B cell (primary cell): ENCODE measurements around the gene KRTAP10-9. TPM values are rescaled to one million over a fixed set of nuclear protein-coding genes. Genes with fewer than 3 reads are reported as not detected.

Experiments
- ATAC-seq: fragments of 200-7000 bp; cut with Tn5 transposase; one replicate; pipeline ENCODE4 v1.10.0; 2021; ENCODE audit warnings: low read depth, mild to moderate bottlenecking, moderate number of reproducible peaks, moderate library complexity
- CTCF ChIA-PET: fragments of 350-600 bp; sonication (Branson Sonifier 250); formaldehyde crosslinking; loops from one replicate; lab custom pipeline; 2021; ENCODE audit warnings: antibody characterized with exemption, inconsistent platforms; lab: Charles Lee
- POLR2A ChIA-PET: fragments of 350-600 bp; sonication (Branson Sonifier 250); formaldehyde crosslinking; loops from one replicate; lab custom pipeline; 2021; ENCODE audit warnings: antibody characterized with exemption; lab: Charles Lee
- DNase-seq: peaks from one replicate; pipeline ENCODE4 v3.0.0; 2013
- H2AFZ ChIP-seq: 2 replicates; pipeline ENCODE4 v1.6.1; 2012; ENCODE audit warnings: mild to moderate bottlenecking, low read depth, low read length; ENCODE audit not compliant: insufficient read depth, poor library complexity, severe bottlenecking
- H3K27ac ChIP-seq, 2 donors: 1 replicate in 1 of 2; 2 replicates in 1 of 2; pipeline ENCODE4 v1.5.1; 2012 to 2013; ENCODE audit warnings: low read length in 2 of 2, mild to moderate bottlenecking in 2 of 2, moderate library complexity in 1 of 2
- H3K27me3 ChIP-seq, 4 experiments: fragments of 200-600 bp in 1 of 4; sonication (generic) in 1 of 4; replicated peaks in 1 of 4; 1 replicate in 2 of 4; 2 replicates in 2 of 4; pipeline versions ENCODE4 v1.6.1 to v1.7.0; 2013 to 2016; ENCODE audit warnings: low read length in 3 of 4, mild to moderate bottlenecking in 2 of 4, mixed read lengths in 1 of 4, moderate library complexity in 1 of 4; ENCODE audit not compliant: insufficient read depth in 4 of 4, control insufficient read depth in 3 of 4; ENCODE audit errors: control extremely low read depth in 1 of 4
- H3K36me3 ChIP-seq, 2 experiments: replicated peaks in 1 of 2; 1 replicate in 1 of 2; 2 replicates in 1 of 2; pipeline versions ENCODE4 v1.6.1 to v1.7.1; 2013; ENCODE audit warnings: low read length in 1 of 2; ENCODE audit not compliant: insufficient read depth in 2 of 2, control insufficient read depth in 1 of 2; ENCODE audit errors: control extremely low read depth in 1 of 2, extremely low read depth in 1 of 2
- H3K4me1 ChIP-seq, 2 donors: fragments of 200-600 bp in 1 of 2; sonication (generic) in 1 of 2; 1 replicate in 1 of 2; 2 replicates in 1 of 2; pipeline versions ENCODE4 v1.5.1 to v1.6.1; 2013 to 2017; ENCODE audit warnings: low read length in 2 of 2; ENCODE audit not compliant: control insufficient read depth in 2 of 2, insufficient read depth in 2 of 2
- H3K4me2 ChIP-seq: replicated peaks from 2 replicates; pipeline ENCODE3; 2012; ENCODE audit warnings: mild to moderate bottlenecking, low read depth, low read length; ENCODE audit not compliant: poor library complexity, severe bottlenecking
- H3K4me3 ChIP-seq, 5 experiments: fragments of 200-600 bp in 1 of 5; sonication (generic) in 1 of 5; 1 replicate in 3 of 5; 2 replicates in 2 of 5; pipeline versions ENCODE4 v1.5.1 to v1.7.0; 2011 to 2016; ENCODE audit warnings: low read length in 4 of 5, mild to moderate bottlenecking in 4 of 5, low read depth in 2 of 5, control low read depth in 1 of 5, moderate library complexity in 1 of 5; ENCODE audit not compliant: insufficient read depth in 1 of 5; ENCODE audit errors: control extremely low read depth in 1 of 5, extremely low read depth in 1 of 5
- H3K79me2 ChIP-seq: fragments of 200-600 bp; sonication (generic); one replicate; pipeline ENCODE4 v1.6.0; 2016; ENCODE audit warnings: low read length; ENCODE audit not compliant: control insufficient read depth, insufficient read depth
- H3K9ac ChIP-seq: fragments of 200-600 bp; sonication (generic); 2 replicates; pipeline ENCODE4 v1.6.1; 2017; ENCODE audit warnings: mild to moderate bottlenecking, low read length, moderate library complexity
- H3K9me3 ChIP-seq, 3 donors: one replicate each; pipeline versions ENCODE4 v1.6.1 to v1.7.1; 2013; ENCODE audit warnings: low read length in 2 of 3; ENCODE audit not compliant: control insufficient read depth in 2 of 3, insufficient read depth in 1 of 3; ENCODE audit errors: control extremely low read depth in 1 of 3
- H4K20me1 ChIP-seq: 2 replicates; pipeline ENCODE4 v1.6.0; 2012; ENCODE audit warnings: mild to moderate bottlenecking, low read length; ENCODE audit not compliant: insufficient read depth, control insufficient read depth, poor library complexity, severe bottlenecking
- H3K27ac Mint-ChIP-seq: one replicate; pipeline ENCODE4 v1.8.0; 2021; ENCODE audit warnings: mixed read lengths
- H3K27me3 Mint-ChIP-seq: one replicate; pipeline ENCODE4 v1.8.0; 2021; ENCODE audit warnings: mixed read lengths
- H3K4me1 Mint-ChIP-seq: one replicate; pipeline ENCODE4 v1.8.0; 2021; ENCODE audit warnings: mixed read lengths
- H3K4me3 Mint-ChIP-seq: one replicate; pipeline ENCODE4 v1.8.0; 2021; ENCODE audit warnings: mixed read lengths
- H3K9me3 Mint-ChIP-seq: one replicate; pipeline ENCODE4 v1.8.0; 2022; ENCODE audit warnings: mixed read lengths; ENCODE audit not compliant: insufficient read depth
- EZH2 ChIP-seq: IDR thresholded peaks from 2 replicates; pipeline ENCODE4 v1.6.1; 2012; ENCODE audit warnings: borderline replicate concordance, low read depth, mild to moderate bottlenecking, moderate library complexity, low read length; ENCODE audit not compliant: insufficient read depth, poor library complexity, severe bottlenecking
- WGBS: methylation state at CpG from one replicate; pipeline ENCODE4 v1.1.5; 2013; ENCODE audit warnings: missing lambda C conversion rate; ENCODE audit not compliant: insufficient coverage; 5-methylcytosine and 5-hydroxymethylcytosine counted together
- intact Hi-C: fragments of 100-400 bp; cut with micrococcal nuclease; formaldehyde crosslinking; loops from one replicate; pipeline ENCODE4 v1.10.0; 2022
- polyA minus RNA-seq: library from RNA; depleted of rRNA, polyadenylated mRNA; stranded (reverse); fragments of >200 nt; gene quantifications from 2 replicates; pipeline ENCODE4 v1.2.3, GENCODE V29; 2012
- polyA plus RNA-seq: library from polyadenylated mRNA; depleted of rRNA; stranded (reverse); fragments of >200 nt; gene quantifications from 2 replicates; pipeline ENCODE4 v1.2.3, GENCODE V29; 2012
- total RNA-seq, 2 donors: library from RNA; stranded (reverse); fragments of 120-200 nt in 1 of 2; gene quantifications; 1 replicate in 1 of 2; 2 replicates in 1 of 2; pipeline versions ENCODE4 v1.2.3 to v1.2.4, GENCODE V29; 2013 to 2022
- TF ChIP-seq, protein P1 (sequence below): fragments of 200-600 bp; IDR thresholded peaks from one replicate; pipeline ENCODE4 v1.8.0; 2022; ENCODE audit warnings: antibody characterized with exemption, mild to moderate bottlenecking

Gene KRTAP10-9
- not detected in 2 replicates for total RNA-seq
- not detected for total RNA-seq (2013)
- not detected in 2 replicates for polyA plus RNA-seq
- not detected in 2 replicates for polyA minus RNA-seq

GRCh38 chr21:44626673-44627143 is at the start of gene KRTAP10-9:
KRTAP10-9 (plus strand) TSS chr21:44627093; CDS start chr21:44627172, 79 bp downstream.
- no peaks in the 10 kb centered on the region for H3K36me3 ChIP-seq
- H3K4me3 ChIP-seq: no peak within 1 kb of the TSS
- ATAC-seq: no peak
- peaks cover 4% of the 10 kb centered on the region for H3K4me1 Mint-ChIP-seq
- no peak within 1 kb of the TSS for H3K4me3 Mint-ChIP-seq
- peaks cover 0 to 20% (median 0%) of the 10 kb centered on the region in 4 experiments for H3K27me3 ChIP-seq
- TF ChIP-seq EZH2: no peak
- TF ChIP-seq, protein P1, sequence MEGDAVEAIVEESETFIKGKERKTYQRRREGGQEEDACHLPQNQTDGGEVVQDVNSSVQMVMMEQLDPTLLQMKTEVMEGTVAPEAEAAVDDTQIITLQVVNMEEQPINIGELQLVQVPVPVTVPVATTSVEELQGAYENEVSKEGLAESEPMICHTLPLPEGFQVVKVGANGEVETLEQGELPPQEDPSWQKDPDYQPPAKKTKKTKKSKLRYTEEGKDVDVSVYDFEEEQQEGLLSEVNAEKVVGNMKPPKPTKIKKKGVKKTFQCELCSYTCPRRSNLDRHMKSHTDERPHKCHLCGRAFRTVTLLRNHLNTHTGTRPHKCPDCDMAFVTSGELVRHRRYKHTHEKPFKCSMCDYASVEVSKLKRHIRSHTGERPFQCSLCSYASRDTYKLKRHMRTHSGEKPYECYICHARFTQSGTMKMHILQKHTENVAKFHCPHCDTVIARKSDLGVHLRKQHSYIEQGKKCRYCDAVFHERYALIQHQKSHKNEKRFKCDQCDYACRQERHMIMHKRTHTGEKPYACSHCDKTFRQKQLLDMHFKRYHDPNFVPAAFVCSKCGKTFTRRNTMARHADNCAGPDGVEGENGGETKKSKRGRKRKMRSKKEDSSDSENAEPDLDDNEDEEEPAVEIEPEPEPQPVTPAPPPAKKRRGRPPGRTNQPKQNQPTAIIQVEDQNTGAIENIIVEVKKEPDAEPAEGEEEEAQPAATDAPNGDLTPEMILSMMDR: no peak
- DNase-seq: no peak
- no peaks in the 10 kb centered on the region for H4K20me1 ChIP-seq
- H3K79me2 ChIP-seq: no peaks in the 10 kb centered on the region
- no peak within 1 kb of the TSS for H3K4me2 ChIP-seq
- H3K9ac ChIP-seq: no peak within 1 kb of the TSS
- H3K27ac Mint-ChIP-seq: no peak within 1 kb of the TSS
- H3K27ac ChIP-seq: no peak within 1 kb of the TSS
- H3K9me3 ChIP-seq: peaks cover 0 to 53% (median 33%) of the 10 kb centered on the region in 3 donors
- ChIA-PET POLR2A (no interaction called here), CTCF (no interaction called here)
- 55% methylated on average over 7 of the region's 7 CpGs for WGBS
- H2AFZ ChIP-seq: no peak within 1 kb of the TSS
- H3K9me3 Mint-ChIP-seq: peaks cover 22% of the 10 kb centered on the region
- intact Hi-C loops: no loop called here
- H3K4me1 ChIP-seq: peaks cover 2 to 3% of the 10 kb centered on the region in 2 donors
- H3K27me3 Mint-ChIP-seq: peaks cover 6% of the 10 kb centered on the region

GRCh38 chr21:44578371-44579055 is 48.4 kb upstream of the KRTAP10-9 start:
- no peak for DNase-seq
- peaks cover 0 to 3% (median 1%) of the 10 kb centered on the region in 4 experiments for H3K27me3 ChIP-seq
- no peak overlapping the region for H3K9ac ChIP-seq
- no peak overlapping the region for H3K4me3 ChIP-seq
- Mint-ChIP-seq H3K27ac (no peak overlapping the region), H3K9me3 (peaks cover 6% of the 10 kb centered on the region), H3K4me3 (no peak overlapping the region), H3K27me3 (peaks cover 22% of the 10 kb centered on the region), H3K4me1 (no peaks in the 10 kb centered on the region)
- H3K79me2 ChIP-seq: no peaks in the 10 kb centered on the region
- ATAC-seq: no peak
- intact Hi-C loops: no loop called here
- TF ChIP-seq, protein P1: no peak
- no peak for TF ChIP-seq EZH2
- H3K4me1 ChIP-seq: no peaks in the 10 kb centered on the region
- WGBS: 90% methylated on average over 11 of the region's 17 CpGs
- peaks cover 3 to 56% (median 28%) of the 10 kb centered on the region in 3 donors for H3K9me3 ChIP-seq
- no peak overlapping the region for H3K27ac ChIP-seq
- no peaks in the 10 kb centered on the region for H3K36me3 ChIP-seq
- CTCF ChIA-PET: no interaction called here
- H2AFZ ChIP-seq: no peak overlapping the region
- no peak overlapping the region for H3K4me2 ChIP-seq
- H4K20me1 ChIP-seq: no peaks in the 10 kb centered on the region
- POLR2A ChIA-PET: no interaction called here
